ENCODE measurements around the gene LOXL3. TPM values are rescaled to one million over a fixed set of nuclear protein-coding genes. Genes with fewer than 3 reads are reported as not detected.

LOXL3 gene
- total RNA-seq, 1 donor from 2014 or later = 30.2 TPM

DNA sequence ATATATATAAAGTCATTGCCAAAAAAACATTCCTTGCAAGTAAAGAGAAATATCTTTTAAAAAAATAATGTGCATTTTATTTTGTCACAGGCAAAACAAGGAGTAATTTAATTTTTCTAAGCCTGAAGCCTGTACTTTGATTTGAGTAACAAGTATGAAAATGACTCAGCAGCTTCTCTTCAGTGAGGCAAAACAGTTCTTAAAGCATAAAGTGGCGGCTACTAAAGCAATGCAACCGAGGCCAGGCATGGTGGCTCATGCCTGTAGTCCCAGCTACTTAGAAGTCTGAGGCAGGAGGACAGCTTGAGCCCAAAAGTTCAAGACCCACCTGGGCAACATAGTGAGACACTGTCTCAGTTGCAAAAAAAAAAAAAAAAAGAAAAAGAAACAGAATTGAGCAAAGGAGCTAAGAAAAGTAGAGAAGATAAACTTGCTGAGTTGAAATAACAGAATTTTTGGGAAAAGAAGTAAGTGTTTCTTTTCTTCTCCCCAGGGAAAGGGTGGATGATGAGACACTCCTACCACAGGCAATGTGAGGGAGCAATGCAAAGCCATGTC lies 30.4 kb upstream of the LOXL3 start:
- Mint-ChIP-seq H3K4me1 (peaks cover 19% of the 10 kb centered on the region), H3K9me3 (no peaks in the 10 kb centered on the region), H3K27ac (ENCODE audit: unreplicated experiment) (peak overlapping the region; percentile 97), H3K27me3 (ENCODE audit: low read depth) (peaks cover 13% of the 10 kb centered on the region), H3K4me3 (no peak overlapping the region), H3K36me3 (ENCODE audit: low read depth) (no peaks in the 10 kb centered on the region)
- no peak for DNase-seq (ENCODE audit: low read depth, low spot score)
- TF ChIP-seq, protein P1, sequence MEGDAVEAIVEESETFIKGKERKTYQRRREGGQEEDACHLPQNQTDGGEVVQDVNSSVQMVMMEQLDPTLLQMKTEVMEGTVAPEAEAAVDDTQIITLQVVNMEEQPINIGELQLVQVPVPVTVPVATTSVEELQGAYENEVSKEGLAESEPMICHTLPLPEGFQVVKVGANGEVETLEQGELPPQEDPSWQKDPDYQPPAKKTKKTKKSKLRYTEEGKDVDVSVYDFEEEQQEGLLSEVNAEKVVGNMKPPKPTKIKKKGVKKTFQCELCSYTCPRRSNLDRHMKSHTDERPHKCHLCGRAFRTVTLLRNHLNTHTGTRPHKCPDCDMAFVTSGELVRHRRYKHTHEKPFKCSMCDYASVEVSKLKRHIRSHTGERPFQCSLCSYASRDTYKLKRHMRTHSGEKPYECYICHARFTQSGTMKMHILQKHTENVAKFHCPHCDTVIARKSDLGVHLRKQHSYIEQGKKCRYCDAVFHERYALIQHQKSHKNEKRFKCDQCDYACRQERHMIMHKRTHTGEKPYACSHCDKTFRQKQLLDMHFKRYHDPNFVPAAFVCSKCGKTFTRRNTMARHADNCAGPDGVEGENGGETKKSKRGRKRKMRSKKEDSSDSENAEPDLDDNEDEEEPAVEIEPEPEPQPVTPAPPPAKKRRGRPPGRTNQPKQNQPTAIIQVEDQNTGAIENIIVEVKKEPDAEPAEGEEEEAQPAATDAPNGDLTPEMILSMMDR (conservative IDR thresholded peaks at IDR 0.05) = no peak

DNA sequence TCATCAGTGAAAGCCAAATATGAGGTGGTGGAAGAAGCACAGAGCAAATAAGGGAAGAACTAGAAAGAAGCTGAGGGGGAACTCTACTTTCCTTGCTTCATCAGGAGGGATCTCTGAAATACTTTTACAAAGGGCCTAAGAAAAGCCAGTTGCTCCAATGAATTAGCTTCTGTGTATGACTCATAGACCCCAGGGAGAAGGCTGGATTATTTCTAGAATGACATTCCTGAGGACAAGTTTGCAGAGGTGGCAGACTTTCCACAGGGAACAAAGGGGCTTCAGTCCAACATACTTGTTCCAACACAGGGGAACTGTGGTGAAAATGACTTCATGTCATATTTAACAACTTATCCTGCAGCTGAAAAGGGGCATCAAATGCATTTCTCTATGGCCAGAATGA lies 29.8 kb upstream of the LOXL3 start:
- Mint-ChIP-seq H3K4me1 (peaks cover 19% of the 10 kb centered on the region), H3K9me3 (no peaks in the 10 kb centered on the region), H3K27me3 (ENCODE audit: low read depth) (peaks cover 7% of the 10 kb centered on the region), H3K27ac (ENCODE audit: unreplicated experiment) (peak overlapping the region; percentile 97), H3K4me3 (peak overlapping the region; percentile 67), H3K36me3 (ENCODE audit: low read depth) (no peaks in the 10 kb centered on the region)
- TF ChIP-seq, protein P1 (conservative IDR thresholded peaks at IDR 0.05) = no peak
- no peak for DNase-seq (ENCODE audit: low read depth, low spot score)

DNA sequence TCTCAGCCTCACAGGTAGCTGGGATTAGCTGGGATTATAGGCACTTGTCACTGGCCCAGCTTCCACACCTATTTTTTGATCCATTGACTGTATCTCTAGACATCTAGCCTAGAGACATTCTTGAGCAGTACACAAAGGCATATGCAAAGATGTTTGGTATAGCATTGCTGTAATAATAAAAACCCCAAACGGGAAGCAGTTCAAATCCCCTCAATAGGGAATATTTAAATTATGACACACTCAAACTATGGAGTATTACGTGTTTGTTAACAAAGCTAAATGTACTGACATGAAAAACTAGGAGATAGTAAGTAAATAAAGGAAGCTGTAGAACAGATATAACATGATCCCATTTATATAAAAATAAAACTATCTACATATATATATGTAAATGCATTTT lies 28.4 kb upstream of the LOXL3 start:
- H3K4me3 Mint-ChIP-seq = no peak overlapping the region
- TF ChIP-seq, protein P1 (conservative IDR thresholded peaks at IDR 0.05) = no peak
- peaks cover 21% of the 10 kb centered on the region for H3K4me1 Mint-ChIP-seq
- no peak for DNase-seq (ENCODE audit: low read depth, low spot score)
- H3K9me3 Mint-ChIP-seq = no peaks in the 10 kb centered on the region
- H3K27me3 Mint-ChIP-seq (ENCODE audit: low read depth) = peaks cover 2% of the 10 kb centered on the region
- H3K36me3 Mint-ChIP-seq (ENCODE audit: low read depth) = no peaks in the 10 kb centered on the region
- H3K27ac Mint-ChIP-seq (ENCODE audit: unreplicated experiment) = no peak overlapping the region

DNA sequence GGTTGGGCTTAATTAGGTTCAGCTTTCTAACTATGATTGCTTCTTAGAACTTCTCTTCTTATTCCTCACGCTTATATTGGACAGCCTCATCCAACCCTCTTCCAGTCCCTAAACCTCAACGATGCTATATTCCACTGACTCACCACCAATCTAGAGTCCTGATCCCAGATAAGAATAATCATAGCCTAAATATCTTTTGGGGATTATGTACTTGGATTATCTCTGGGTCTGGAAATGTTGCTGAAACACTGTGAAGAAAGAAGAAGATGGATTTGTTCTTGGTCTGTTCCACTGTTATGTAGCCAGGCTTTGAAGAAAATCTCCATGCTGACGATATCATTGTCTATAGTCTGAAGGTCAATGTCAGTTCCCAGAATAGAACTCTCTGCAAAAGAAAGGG lies 27.7 kb upstream of the LOXL3 start:
- H3K36me3 Mint-ChIP-seq (ENCODE audit: low read depth) = no peaks in the 10 kb centered on the region
- DNase-seq (ENCODE audit: low read depth, low spot score) = no peak
- no peak overlapping the region for H3K27ac Mint-ChIP-seq (ENCODE audit: unreplicated experiment)
- peaks cover 21% of the 10 kb centered on the region for H3K4me1 Mint-ChIP-seq
- H3K9me3 Mint-ChIP-seq = no peaks in the 10 kb centered on the region
- H3K4me3 Mint-ChIP-seq = no peak overlapping the region
- TF ChIP-seq, protein P1 (conservative IDR thresholded peaks at IDR 0.05) = no peak
- peaks cover 2% of the 10 kb centered on the region for H3K27me3 Mint-ChIP-seq (ENCODE audit: low read depth)

DNA sequence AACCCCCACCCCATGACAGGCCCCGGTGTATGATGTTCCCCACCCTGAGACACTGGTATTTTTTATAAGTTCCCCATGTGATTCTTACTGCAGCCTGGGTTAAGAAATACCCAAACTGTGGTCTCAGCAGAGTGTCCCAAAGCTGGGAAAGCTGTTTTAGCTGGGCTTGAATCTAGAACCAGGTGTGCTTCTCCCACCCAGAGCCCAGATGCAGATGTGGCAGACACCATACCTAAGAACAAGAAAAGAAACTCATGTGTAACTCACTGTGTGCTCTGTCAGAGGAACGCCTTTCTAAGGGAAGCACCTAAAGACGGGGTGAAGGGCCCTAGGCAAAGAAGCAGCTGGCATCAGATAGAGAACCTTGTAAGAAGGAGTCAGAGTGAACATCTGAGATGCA lies 24.7 kb upstream of the LOXL3 start:
- H3K9me3 Mint-ChIP-seq = no peaks in the 10 kb centered on the region
- H3K36me3 Mint-ChIP-seq (ENCODE audit: low read depth) = no peaks in the 10 kb centered on the region
- DNase-seq (ENCODE audit: low read depth, low spot score) = no peak
- H3K27me3 Mint-ChIP-seq (ENCODE audit: low read depth) = peaks cover 5% of the 10 kb centered on the region
- TF ChIP-seq, protein P1 (conservative IDR thresholded peaks at IDR 0.05) = no peak
- no peak overlapping the region for H3K27ac Mint-ChIP-seq (ENCODE audit: unreplicated experiment)
- peaks cover 25% of the 10 kb centered on the region for H3K4me1 Mint-ChIP-seq
- H3K4me3 Mint-ChIP-seq = no peak overlapping the region

Measured in neural crest cell (in vitro differentiated cells).